ENCODE data around the gene TM2D3.
A peak's percentile ranks its signal among the peaks of the same experiment; 100 is the strongest.
"Not testable (repeated sequence)": the region's sequence is repeated elsewhere in the genome, so short reads cannot be mapped to it uniquely, and the experiment has no call there.

The TM2D3 gene

DNA sequence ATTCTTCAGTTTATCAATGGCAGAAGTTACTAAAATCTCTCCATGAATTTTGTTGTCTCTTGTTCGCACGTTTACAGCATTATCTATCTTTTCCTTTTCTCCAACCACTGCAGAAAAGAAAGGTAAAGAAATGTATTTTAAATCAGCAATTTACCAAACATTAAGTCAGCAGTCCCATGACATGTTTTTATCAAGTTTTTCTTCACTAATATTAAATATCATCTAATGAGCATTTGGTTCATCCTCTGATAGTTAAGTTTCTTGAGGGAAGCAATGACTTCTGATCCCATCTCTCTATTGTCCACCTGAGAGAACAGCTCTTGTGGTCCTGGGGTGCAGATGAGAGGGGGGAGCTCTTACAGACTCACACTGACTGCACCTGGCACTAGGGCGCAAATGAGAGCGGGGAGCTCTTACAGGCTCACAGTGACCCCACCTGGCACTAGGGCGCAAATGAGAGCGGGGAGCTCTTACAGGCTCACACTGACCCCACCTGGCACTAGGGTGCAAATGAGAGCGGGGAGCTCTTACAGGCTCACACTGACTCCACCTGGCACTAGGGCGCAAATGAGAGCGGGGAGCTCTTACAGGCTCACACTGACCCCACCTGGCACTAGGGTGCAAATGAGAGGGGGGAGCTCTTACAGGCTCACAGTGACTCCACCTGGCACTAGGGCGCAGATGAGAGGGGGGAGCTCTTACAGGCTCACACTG lies 2.6 kb upstream of the TM2D3 start:
- DNase-seq, result not testable (repeated sequence)

DNA sequence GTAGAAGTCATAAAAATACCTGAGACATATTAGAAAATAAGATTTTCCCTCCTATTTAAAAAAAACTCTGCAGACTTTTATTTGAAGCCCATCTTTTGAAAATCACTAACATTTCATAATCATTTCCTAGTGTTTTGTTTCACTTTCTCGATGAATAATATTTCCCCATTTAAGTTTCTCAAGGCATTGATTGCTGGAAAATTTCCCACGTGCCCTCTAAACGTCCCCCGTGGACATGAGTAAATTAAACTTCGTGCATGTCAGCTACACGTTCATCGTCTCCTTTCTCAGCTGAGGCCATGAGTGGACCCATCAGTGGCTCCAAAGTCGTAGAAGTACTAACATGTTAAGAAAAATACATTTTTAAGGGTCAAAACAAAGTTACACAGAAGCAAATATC lies 2.0 kb upstream of the TM2D3 start:
- DNase-seq, result no peak

DNA sequence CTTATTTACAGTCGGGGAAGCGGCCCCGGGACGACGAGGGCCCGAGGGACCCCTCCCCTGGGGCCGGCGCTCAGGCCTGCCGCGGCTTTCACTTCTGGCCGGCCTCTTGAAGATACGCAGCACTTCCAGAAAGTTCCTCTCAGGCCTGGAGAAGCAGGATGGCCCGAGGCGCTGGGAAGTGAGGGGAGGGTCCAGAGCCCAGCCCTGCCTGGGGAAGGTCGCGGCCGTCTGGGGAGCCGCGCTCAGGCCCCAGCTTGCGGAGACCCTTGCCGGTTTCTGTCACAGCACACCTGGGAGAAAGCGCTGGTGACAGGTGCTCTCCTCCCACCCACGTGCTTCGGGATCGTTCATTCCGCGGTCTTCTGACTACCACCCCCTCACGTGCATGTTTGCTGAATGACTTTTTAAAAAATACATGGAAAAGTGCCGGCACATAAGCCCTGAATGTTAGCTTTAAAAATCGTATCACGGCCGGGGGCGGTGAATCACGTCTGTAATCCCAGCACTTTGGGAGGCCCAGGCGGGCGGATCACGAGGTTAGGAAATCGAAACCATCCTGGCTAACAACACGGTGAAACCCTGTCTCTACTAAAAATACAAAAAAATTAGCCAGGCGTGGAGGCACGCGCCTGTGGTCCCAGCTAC lies 727 bp upstream of the TM2D3 start:
- DNase-seq, result no peak

DNA sequence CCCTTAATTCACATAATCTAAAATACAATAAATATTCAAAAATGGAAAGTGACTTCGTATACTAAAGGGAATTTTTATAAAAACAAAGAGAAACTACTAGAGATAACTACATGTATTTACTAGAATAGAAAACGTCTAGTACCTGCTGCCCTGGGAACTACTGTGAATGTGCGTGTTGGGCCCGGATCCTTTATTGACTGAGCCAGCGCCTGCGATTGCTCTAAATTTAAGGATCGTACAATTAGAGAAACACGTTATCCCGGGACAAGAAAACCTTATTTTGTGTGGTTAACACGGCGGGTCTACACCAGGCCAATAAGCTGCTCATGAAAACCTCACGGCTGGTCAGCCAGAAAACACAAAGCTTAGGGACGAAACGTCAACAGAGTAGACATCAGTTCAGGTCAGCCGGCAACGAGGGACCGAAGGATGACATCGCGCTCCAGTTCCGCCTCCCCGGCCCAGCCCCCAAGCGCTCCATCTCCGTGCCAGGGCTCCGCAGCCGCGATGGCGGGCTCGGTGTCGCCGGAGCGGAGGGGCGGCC lies 555 bp downstream of the TM2D3 start:
- DNase-seq, result no peak

DNA sequence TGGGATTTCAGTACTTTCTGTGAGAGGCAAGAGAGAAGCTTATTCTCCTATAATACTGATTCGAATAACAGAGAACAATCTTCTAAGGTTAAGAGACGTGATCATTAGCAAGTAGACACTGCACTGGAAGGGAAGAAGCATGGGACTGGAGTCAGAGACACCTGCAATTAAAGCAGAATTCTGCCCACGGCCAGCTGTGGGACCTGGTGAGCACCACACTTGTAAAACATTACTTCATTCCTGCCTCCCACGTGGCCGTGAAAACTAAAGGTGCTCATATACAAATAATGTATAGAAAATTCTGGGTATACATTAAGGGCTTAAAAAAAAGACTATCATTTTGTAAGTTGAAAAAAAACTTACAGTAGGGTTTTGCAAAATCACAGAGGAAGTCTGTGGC lies 2.0 kb downstream of the TM2D3 start:
- no peak for DNase-seq

DNA sequence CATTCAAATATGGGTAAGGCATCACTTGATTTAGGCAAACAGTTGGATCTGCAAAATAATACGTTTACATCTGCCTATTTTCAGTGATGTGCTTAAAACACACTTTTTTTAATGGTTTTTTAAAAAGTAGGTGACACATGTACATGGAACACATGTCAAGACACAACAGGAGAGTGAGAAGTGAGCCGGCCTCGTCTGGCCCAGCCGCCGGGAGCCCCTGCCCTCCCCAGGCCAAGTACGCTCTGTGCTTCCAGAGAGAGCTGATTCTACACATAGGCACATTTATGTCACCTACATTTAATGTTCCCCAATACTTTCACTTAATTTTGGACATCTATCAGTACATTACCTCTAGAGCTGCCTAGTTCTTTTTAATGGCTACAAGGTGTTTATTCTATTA lies 3.8 kb downstream of the TM2D3 start:
- DNase-seq, result no peak

DNA sequence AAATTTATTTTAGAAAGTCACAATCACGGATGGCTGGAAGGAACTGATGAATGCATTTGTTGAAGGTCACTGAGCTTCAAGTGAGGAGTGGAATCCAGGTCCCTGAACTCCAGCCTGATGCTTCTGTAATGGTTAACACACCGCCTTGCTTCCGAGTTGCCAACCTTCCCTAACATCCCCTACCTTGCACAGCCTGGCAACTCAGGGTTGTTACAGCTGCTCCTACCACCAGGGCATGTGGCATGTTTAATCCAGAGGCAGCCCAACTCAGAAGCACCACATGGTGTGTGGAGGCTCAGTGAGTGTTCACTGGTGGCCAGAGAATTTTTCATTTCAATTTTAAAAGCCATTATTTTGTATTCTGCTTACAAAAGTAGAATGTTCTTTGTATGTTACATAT lies 4.9 kb downstream of the TM2D3 start:
- no peak for DNase-seq

DNA sequence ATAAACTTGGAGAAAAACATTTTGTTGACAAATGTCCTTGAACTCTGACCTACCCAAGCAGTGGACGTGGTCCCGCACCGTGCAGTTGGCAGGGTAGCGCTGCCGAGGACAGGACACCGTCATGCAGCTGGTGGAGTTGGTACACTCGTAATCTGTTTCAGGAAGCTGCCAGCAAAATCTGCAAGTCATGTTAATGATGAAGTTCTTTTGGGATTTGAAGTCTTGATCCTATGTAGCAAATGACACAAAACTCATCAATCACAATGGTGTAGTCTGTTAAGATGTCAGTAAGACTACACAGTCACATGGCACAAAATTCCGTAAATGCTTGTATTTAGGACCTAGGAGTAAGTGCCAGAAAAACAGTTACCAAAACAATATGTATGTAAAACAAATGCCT lies 5.5 kb downstream of the TM2D3 start:
- no peak for DNase-seq

DNA sequence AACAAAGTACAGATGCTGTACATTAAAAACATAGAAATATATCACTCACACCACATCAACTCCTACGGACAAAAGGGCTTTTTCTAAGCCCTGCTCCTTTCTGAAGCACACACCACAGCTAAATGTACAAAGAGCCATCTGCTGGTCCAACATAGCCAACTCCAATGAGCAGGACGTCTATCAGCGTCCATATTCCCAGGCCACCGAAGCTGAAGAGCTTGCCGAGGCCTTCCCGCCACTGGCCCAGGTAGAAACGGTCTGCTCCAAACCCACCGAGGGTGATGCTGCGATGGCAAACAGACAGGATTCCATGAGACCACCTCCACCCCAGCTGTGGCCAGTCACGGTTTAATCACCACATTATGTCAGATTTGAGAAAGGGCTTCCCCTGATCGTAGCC lies 9.8 kb downstream of the TM2D3 start:
- no peak for DNase-seq

DNA sequence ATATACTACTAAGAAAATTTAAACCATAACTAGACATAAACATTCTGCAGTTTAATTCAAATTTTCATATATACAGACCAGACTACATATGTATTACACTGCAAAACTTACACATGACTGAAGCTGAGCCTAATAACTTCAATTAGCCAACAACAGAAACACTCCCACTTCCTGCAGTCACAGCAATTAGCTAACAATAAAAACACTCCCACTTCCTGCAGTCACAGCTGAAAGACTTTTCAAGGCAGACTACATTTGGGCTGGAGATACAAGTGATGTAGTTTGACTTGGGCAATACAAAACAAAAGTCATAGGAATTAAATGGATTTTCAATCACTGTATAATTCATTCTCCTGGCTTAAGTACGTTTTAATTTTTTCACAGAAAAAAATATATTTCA lies 10.3 kb downstream of the TM2D3 start:
- peak; percentile 70 for DNase-seq

DNA sequence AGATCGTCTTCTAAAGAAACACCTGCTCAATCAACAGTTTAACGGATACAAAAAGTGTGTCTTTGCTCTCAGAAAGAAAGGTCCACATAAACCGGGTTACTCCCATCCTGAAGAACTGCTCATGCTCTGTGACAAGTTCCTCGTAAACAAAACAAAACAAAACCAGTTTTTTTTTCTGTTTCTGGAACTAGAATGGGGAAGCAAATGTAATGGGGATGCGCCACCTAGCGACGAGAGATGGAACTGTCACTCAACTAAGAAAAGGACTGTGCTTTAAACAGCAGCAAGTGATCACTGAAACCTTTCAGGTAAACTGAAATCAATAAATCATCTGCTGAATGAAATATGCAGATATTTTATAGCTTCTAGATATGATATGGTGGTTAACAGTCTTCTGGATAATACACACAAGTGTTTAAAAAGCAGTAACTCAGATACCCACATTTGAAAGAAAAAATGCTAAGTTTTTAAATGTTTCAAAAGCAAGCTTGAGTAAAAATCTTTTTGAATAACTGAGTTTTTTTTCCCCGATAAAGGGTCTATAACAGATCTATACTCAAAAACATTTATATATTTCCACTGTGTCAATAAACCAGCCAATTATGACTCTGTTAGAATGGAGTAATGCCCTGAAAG lies 10.9 kb downstream of the TM2D3 start:
- no peak for DNase-seq

DNA sequence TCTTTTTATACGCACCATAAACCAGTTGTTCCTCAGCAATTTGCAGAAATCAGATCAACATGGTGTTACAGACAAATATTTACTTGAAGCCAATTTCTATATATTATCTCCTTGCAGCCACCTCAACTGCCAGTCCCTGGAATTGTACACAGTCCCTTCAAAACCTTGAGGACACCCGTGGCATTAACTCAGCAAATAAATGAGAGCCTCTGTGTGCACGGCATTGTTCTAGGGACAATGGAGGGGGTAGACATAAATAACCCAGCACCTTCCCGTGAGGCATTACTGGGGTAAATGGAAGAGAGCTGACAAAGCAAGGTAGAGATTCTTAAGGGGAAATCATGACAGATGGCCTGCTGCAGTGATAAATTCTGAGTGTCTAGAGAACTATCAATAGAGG lies 12.5 kb downstream of the TM2D3 start:
- DNase-seq, result no peak

DNA sequence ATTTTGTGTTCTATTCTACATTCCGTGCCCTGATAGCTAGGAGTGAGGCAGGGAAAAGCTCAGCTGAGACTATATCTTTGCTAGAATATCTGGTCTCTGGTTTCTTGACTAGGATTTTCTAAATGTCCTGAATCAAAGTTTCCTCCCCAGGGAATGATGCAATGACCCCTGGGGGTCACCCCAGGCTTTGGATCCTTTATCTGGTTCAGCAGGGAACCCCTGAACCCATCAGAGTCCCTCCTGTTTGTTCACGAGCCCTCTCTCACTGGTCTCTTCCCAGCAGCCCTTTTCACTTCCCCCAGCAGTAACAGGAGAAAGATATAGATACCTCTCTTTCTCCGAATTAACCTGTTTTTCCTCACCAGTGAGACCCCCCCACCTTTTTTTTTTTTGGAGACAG lies 14.3 kb downstream of the TM2D3 start:
- no peak for DNase-seq

DNA sequence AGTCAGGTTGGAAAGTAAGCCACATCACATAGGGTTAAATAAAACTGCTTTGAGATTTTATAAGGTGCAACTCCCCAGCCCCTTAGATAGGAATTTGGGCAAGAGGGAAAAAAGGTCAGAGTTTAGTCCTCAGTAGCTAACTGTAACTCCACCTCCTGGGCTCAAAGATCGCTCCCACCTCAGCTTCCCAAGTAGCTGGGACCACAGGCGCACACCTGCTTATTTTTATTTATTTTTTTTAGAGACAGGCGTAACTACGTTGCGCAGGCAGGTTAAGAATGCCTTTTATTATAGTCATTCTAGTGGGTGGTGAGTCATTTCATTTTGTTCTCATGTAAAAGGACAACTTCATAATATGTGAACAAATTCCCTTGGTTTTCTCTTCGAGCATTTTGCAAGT lies 14.7 kb downstream of the TM2D3 start:
- no peak for DNase-seq

DNA sequence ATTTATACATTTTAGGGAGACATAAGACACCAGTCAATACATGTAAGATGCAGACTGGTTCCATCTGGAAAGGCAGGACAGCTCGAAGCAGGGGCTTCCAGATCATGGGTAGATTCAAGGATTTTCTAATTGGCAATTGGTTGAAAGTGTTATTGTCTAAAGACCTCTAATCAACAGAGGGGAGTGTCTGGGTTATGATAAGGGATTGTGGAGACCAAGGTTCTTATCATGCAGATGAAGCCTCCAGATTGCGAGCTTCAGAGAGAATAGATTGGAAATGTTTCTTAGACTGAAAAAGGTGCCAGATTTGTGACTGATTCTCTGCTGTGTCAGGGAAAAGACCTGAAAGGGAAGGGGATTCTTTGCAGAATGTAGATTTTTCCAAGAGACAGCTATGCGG lies 15.1 kb downstream of the TM2D3 start:
- no peak for DNase-seq

DNA sequence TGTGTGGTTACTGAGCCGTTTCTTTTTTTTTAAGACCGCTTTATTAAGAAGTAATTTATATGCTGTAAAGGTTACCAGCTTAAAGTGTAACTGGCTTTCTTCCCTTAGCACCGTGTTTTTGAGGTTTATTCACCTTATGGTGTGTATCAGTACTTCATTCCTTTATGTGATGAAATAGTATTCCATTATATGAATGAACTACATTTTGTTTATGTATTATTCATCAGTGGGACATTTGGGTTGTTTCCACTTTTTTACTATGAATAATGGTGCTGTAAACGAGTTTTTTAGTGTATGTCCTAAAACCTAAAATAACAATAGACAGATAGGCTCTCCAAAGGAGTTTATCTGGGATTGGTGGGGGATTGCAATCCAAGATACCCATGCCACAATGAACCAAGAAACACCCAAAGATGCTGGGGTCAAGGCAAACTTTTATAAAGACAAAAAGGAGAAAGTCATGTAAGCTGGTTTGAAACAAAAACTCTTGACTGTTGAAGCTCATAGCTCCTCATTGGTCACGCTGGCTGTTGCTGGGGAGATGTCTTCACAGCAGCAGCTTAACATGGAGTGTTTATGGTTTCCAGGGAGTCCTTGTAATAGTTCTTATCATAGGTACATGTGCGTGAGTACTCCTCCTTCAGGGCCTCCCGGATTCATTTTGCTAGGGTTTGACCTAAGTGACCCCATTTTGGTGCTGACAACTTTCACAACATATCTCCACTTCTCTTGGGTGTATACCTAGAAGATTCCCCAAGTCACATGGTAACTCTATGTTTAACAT lies 16.0 kb downstream of the TM2D3 start:
- no peak for DNase-seq

DNA sequence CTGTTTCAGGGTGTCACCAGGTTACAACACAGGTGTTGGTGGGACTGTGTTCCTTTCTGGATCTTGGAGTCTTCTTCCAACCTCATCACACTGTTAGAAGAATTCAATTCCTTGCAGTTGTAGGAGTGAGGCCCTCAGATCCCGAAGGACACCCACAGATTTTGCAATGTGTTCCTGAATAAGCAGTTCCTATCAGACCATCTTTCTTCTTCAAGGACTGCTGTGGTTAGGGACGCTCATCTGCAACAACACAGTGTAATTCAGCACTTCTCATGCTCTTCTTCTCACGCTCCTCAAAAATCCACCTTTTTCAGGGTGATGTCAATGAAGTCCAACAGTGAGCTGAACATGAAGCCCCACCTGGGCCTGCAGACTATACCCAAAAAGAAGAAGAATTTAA lies 18.8 kb downstream of the TM2D3 start:
- no peak for DNase-seq

DNA sequence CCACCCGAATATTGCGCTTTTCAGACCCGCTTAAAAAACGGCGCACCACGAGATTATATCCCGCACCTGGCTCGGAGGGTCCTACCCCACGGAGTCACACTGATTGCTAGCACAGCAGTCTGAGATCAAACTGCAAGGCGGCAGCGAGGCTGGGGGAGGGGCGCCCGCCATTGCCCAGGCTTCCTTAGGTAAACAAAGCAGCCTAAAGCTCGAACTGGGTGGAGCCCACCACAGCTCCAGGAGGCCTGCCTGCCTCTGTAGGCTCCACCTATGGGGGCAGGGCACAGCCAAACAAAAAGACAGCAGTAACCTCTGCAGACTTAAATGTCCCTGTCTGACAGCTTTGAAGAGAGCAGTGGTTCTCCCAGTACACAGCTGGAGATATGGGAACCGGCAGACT lies 25.5 kb downstream of the TM2D3 start:
- DNase-seq, result not testable (repeated sequence)

DNA sequence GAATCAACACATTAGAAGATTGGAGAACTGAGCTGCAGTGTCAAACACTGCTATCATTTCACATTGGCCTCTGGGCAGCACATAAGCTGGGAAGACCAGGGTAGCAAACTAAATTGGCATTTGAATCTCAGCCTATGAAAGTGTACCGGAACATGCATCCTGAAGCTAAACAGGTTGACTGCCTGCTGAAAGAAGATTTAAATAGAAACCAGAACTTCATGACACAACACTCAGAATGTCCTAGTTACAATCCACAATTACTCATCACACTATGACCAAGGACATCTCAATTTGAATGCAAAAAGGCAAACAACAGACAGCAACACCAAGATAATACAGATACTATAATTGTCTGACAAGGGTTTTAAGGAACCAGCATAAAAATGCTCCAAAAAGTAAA lies 26.2 kb downstream of the TM2D3 start:
- DNase-seq, result no peak

DNA sequence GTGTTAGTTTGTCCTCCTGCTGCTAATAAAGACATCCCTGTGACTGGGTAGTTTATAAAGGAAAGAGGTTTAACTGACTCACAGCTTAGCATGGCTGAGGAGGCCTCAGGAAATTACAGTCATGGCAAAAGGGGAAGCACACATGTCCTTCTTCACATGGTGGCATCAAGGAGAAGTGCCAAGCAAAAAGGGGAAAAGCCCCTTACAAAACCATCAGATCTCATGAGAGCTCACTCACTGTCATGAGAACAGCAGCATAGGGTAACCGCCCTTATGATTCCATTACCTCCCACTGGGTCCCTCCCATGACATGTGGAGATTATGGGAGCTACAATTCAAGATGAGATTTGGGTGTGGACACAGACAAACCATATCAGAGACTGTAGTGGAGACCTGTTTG lies 27.0 kb downstream of the TM2D3 start:
- no peak for DNase-seq

DNA sequence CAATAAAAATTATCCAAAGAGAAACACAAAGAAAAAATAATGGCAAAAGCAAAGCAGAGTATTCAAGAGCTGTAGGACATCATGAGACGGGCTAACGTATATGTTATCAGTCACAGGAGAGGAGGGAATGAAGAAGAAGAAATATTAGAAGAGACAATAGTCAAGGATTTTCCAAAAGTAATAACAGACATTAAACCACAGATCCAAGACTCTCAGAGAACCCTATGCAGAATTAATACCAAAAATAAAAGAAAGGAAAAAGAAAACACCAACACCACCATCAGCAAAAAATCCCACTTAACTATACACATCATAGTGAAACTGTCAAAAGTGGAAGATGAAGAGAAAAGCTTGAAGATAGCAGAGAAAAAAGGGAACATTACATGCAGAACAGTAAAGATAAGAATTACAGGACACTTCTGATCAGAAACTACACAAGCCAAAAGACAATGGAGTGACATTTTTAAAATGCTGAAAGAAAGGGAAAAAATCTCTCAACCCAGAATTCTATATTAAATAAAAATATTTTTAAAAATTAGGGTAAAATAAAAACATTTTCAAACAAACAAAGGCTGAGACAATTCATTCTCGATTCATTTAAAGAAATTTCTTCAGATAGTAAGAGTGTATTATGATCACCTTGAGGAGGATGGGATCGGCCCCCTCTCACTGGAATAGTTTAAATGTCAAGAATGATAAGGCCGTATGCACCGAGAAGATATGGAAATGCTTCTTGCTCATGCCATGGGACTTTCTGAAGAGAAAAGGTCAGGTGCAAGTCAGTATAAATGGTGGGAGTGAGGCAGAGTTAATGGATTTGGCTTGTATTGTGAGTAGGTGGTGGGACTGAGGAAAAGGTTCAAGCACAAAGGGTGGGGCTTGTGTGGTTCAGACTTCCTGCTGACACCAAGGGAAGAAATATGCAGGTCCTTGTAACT lies 28.5 kb downstream of the TM2D3 start:
- no peak for DNase-seq

DNA sequence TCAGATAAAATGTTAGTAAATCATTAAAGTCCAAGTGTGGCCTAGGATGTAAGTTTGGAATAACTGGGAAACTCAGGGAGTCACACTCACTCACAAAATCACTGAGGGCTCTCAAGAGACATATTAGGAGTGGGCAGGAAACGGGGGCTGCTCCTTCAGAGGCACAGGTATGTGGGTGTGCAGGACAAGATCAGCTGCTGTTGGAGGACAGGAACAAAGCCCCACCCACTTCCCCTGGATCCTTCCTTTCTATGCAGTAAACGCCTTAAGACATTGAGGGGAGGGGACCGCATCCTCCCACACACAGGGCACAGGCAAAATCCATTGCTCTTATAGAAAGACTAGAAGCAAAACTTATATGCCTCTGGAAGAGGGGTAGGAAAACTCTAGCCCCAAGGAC lies 30.2 kb downstream of the TM2D3 start:
- no peak for DNase-seq
